GM12892 (cell line): ENCODE data around the gene ALDH3A2.

Experiments used
- POLR2A ChIP-seq: IDR thresholded peaks from 2 replicates; pipeline ENCODE4 v1.6.1; 2011; ENCODE audit warnings: low read depth, low read length, control low read depth
- POLR2AphosphoS5 ChIP-seq: IDR thresholded peaks from 2 replicates; pipeline ENCODE4 v1.6.1; 2011; ENCODE audit warnings: low read depth, low read length, control low read depth
- TAF1 ChIP-seq: IDR thresholded peaks from 2 replicates; pipeline ENCODE4 v1.6.1; 2011; ENCODE audit warnings: low read depth, mild to moderate bottlenecking, control low read depth, low read length, borderline replicate concordance

GRCh38 chr17:19656851-19657581, 8.5 kb downstream of the ALDH3A2 start:
- TF ChIP-seq TAF1 (no peak), POLR2A (no peak), POLR2AphosphoS5 (no peak)
